NAMALWA (cell line): ENCODE measurements around the gene RPRD2.
"Not testable (repeated sequence)": the region's sequence is repeated elsewhere in the genome, so short reads cannot be mapped to it uniquely, and the experiment has no call there.

Source experiments
- DNase-seq: peaks from one replicate; pipeline ENCODE4 v3.0.0-alpha.2; 2015; ENCODE audit warnings: low spot score

The RPRD2 gene

DNA sequence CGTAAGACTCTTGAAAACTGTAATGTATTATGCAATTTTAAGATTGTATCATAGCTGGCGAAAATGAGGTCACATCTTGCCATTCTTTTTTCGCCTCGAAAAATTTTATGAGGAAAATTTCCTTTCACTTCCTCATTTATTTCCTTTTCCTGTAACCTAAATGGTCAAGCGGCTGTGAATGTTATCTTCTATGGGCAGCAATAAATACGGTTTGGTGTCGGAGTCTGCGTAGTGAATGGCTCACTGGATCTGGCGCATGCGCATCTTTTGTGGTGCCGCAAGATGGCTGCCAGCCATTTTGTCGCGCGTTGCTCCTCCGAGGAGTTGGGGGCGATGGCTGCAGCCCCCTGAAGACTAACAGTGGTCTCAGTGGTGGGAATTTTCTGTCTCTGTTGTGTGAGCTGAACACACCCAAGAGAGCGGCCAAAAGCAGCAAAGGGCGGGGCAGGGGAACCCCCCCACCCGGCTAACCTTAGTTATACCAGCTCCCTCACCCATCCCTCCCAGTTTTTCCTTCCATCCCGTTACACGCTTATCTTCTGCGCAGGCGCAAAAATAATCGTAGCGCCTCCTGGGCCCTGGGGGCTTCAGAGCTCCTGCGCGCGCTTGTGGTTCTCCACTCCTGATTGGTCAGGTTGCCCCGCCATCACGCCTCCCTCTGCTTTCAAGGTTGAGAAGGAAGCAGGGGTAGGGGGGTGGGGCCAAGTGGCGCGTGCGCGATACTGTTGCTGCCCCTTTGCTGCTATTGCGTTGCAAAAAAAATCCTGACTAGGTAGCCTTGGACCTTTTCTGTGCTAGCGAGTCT is at the start of gene RPRD2:
Gene RPRD2, plus strand, starts transcription at position 722 of the 805 bp plus-strand sequence. CDS start 568 bp downstream, outside the sequence.
- peak; percentile 100 for DNase-seq

DNA sequence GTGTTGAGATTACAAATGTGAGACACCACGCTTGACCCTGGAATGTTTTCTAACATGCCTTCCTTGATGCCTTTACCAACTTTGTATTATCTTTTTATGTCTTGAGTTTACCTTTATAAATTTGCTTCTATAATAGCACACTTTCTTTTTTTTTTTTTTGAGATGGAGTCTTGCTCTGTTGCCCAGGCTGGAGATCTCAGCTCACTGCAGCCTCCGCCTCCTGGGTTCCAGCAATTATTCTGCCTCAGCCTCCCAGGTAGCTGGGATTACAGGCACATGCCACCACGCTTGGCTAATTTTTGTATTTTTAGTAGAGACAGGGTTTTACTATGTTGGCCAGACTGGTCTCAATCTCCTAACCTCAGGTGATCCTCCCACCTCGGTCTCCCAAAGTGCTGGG is 49.3 kb upstream of the RPRD2 start:
- not testable (repeated sequence) for DNase-seq

DNA sequence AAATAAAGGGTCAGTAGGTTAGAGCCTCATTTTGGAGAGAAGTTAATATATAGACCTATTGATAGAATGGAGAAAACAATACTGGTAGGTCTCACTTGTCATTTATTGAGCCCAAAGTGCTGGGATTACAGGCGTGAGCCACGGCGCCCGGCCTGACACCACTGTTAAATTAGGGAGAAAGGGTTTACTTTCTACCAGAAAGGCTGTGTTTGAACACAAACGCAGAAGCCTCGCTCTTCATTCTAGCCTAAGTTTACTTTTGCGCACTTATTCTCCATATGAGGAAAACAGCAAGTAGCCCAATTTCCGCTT is 43.3 kb upstream of the RPRD2 start:
- DNase-seq = no peak

DNA sequence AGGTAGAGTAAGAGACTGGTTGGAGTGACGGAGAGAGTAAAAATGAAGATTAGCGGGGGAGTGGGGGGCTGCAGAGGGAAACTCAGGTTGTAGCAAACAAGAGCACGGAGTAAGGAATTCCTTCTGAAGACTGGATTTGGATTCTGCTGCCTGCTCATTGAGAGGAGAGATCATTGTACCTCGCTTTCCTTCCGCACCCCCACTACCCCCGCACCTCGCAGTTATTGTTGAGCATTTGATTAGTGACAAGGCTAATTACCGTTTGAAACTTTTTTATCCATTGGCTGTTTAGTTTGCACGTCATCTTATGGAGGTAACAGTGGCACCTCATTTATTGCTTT is 42.2 kb upstream of the RPRD2 start:
- peak; percentile 57 for DNase-seq

DNA sequence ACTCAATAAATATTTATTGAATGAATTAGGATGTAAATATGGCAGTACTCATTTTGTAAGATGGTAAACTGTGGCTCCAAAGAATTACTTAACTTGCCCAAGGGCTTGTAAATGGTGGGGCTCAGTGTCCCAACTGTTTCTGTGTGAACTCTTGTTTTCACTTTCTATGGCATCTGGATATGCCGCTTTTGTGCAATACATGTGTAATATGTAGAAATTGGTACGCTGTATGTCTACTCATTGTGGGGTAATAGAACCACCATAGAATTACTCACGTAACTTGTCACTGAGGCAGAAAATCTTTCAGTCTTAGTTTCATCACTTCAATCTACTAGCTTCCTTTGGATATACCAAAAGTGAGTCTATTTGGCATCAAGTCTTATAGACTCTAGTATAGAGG is 41.6 kb upstream of the RPRD2 start:
- peak; percentile 66 for DNase-seq

DNA sequence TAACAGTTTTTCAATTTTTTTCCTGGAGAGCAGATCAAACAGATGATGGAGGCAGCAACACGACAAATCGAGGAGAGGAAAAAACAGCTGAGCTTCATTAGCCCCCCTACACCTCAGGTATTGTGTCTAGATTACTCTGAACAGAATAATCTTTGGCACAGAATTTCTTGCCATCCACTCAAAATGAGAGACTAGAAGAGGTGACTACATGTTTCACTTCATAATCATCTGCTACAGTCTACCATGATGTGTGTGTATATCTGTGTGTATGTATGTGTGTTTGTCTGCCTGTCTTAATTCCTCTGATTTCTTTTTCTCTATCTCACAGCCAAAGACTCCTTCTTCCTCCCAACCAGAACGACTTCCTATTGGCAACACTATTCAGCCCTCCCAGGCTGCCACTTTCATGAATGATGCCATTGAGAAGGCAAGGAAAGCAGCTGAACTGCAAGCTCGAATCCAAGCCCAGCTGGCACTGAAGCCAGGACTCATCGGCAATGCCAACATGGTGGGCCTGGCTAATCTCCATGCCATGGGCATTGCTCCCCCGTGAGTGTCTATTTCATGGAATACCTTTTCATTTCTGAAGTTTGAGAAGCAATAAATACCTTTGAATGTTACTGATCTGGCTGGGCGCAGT is 31.2 kb upstream of the RPRD2 start:
- no peak for DNase-seq

DNA sequence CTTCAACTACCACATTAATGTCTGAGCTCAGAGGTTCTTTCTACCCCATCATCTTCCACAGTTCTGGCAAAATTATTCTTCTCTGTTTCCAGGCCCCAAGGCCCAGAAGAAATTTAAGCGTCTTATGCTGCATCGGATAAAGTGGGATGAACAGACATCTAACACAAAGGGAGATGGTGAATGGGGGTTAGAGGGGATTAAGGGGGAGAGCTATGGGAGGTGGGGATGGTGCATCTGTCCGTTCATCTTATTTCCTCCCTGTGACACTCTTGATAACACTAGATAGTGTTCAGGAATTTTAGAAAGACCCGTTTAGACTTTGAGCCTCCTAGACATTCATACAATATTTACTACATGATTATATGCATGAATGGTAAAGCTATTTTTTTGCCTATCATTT is 17.6 kb upstream of the RPRD2 start:
- no peak for DNase-seq

DNA sequence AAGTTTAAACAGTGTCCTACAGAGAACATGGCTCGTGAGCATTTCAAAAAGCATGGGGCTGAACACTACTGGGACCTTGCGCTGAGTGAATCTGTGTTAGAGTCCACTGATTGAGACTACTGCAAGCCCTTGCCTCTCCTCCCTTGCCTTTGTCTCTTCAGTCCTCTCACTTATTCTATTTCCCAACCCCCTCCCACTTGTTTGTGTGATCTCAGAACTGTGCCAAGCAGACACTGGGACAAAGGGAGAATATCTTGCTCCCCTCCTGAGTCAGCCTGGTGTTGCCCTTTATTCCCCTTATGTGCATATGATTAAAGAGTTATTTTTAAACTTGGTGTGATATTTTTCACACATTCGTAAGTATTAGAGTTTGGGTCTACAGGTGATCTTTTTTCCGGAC is 11.1 kb upstream of the RPRD2 start:
- no peak for DNase-seq

DNA sequence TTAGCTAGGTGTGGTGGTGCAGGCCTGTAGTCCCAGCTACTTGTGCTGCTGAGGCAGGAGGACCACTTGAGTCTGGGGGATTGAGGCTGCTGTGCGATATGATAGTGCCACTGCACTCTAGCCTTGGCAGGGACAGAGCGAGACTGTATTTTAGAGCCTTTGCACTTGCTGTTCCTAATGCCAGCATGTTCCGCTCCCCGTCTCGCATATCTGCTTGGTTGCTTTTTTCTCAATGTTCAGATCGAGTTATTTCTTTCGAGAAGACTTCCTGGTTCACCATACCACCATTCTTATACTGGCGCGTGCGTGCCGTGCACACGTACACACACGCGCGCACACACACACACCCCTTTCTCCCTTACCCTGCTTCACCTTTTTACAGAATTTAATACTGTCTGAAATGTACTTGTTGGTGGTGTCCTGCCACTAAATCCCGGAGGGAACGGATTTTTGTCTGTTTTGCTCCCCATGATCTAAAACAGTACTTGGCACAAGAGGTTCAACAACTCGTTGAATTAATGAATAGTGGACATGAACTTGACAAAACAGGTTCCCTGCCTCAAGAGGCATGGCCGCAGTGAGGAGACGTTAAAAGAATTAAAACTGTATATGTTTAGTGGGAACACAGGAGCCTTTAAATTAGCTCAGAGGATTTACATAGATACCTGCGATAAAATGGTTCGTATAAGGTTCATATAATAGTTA is 1.1 kb upstream of the RPRD2 start:
- DNase-seq = no peak

DNA sequence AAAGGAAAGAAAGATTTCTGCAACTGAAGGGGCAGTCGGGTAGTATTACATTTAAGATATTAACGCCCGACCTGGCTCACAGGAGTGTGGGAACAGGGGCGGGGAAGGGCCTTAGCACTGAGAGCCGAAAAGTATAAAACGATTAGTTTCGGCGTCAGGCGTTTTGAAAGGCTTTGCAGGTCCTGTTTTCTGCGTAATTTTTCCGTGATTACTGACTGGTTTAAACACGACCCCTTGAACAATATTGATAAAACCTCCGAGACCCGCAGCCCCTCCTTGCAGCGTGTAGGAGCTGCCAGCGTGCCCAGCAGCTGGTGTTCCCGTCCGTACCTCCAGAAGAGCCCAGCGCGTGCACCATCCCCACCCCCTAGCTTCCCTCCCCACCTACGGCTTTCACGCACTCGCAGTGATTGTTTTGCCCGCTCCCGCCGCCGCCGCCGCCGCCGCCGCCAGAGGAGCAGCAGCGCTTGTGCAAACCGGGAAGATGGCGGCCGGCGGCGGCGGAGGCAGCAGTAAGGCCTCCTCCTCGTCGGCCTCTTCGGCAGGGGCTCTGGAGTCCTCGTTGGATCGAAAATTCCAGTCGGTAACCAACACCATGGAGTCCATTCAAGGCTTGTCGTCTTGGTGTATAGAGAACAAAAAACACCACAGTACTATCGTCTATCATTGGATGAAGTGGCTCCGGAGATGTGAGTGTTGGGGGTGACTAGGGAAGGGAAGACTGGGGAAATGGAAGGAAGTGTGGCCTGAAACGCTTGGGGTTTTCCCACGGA is 470 bp downstream of the RPRD2 start:
- peak; percentile 88 for DNase-seq

DNA sequence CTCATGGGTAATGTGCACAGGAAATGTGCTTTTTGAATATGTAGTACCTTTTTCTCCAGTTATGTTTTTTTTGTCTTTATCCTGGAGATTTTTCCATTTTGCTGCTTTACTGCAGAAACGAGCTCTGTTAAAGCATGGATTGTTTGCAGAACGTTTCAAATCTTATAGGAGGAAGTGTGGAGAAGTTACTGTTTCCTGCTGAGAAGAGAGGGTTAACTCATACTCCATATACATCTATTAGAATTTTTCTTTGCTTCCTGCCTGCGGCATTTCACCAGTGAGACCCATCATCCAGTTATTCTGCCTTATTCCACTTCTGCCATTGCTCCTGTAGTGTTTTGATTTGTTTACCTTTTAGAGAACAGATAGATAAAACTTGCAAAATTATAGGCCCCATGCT is 2.0 kb downstream of the RPRD2 start:
- peak; percentile 69 for DNase-seq

DNA sequence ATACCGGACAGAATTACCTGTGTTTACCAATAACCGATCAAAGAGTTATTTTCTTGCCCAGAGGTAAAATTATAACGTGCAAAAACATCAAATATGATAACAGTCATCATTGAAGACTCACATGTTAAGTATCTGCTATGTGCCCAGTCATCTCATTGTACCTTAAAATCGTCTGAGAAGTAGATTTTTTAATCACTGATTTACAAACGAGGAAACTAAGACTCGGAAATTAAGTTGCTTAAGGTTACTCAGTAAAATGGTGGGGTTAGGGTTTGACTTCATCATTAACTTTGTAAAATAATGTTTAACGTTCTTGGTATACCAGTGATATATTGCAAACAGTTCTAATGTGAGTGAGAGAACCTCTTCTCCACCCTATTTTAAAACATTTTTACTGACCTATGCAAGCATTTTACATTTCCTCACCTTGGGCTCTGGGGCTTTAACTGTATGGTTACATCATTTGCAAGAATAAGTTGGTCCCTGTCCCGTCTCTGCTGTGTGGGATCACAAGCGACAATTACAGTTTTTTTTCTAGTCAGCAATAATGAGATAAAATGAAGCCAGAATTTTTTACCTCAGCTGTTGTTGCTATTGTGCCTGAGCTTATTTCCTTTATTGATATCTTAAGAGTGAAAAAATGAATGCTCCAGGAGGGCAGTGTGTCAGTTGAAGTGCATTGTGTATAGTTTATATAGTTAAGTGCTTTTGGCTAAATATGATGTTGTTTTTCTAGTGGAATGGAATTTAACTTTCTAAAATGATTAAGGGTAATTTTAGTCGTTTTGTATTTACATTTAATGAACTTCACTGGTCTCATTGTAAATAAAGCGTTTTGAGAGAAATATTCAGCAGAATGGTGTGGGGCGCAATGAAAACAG is 2.7 kb downstream of the RPRD2 start:
- DNase-seq = peak; percentile 69

DNA sequence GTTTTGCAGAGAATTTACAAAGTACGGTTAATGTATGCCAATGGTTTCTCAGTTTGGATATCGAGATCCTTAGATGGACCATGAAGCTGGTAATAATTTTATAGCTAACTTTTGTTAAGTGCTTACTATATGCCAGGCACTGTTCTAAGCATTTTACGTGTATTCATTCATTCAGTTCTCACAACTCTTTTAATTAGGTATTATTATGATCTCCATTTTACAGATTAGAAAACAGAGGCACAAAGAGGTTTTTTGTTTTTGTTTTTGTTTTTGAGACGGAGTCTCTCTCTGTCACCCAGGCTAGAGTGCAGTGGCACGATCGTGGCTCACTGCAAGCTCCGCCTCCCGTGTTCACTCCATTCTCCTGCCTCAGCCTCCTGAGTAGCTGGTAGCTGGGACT is 7.2 kb downstream of the RPRD2 start:
- no peak for DNase-seq

DNA sequence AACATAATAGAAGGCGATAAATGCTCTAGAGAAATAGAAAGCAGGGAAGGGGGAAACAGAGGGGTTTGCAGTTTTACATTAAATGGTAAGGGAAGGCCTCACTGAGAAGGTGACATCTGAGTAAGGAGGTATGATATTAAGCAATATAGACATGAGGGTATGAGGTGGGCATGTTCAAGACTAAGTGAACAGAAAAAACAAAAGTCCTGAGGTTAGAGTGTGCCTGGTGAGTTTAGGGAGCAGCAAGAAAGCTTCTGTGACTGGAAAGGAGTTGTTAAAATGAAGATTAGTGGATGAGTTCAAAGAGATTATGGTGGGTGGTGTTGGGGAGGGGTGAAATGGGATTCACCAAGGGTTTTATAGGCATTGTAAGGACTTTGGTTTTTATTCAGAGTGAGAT is 8.6 kb downstream of the RPRD2 start:
- DNase-seq = no peak

DNA sequence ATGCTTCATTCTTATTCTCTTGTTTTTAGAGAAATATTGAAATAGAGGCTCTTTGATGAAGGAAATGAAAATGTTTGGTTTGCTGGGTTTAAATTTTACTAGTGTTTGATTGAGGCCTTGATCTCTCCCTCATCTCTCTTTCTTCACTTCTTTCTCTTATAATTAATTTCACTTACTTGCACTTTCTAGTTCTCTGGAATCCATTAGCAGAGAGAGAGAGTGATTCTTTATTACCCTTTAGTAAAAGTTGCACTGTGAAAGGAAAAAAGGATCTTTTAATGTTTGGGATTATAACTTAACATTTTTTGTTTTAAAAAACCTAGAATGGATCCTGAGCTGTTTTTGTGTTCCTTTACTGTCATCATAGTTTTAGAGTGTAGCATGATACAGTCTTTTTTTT is 12.2 kb downstream of the RPRD2 start:
- DNase-seq = no peak

DNA sequence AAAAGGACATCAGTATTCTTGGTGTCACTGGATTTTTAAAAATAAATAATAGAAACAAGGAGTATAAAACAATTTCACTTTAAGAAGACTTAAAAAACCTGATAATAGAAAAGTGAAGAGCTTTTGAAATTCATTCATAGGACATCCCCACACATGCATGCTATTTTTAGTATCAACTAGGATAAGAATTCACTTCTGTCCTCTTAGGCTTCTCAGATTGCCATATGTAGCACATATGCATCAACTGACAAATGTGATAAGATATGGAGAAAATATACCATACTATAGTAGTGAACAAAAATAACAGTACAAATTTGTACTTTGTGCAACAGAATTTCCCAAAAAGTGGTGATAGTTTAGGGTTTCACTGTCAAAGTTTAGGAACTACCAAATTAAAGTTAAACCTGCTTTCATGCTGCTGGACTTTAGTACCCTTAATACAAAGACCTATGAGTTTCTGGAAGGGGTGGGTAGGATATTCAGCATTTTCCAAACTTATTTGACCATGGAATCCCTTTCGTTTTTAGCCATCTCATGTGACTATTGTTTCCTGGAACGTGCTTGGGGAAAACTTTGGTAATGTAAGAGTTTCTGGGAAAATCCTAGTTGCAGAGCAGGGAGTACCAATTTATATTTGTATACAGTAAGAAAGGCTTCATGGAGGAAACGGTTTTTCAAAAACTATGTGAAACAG is 19.8 kb downstream of the RPRD2 start:
- no peak for DNase-seq

DNA sequence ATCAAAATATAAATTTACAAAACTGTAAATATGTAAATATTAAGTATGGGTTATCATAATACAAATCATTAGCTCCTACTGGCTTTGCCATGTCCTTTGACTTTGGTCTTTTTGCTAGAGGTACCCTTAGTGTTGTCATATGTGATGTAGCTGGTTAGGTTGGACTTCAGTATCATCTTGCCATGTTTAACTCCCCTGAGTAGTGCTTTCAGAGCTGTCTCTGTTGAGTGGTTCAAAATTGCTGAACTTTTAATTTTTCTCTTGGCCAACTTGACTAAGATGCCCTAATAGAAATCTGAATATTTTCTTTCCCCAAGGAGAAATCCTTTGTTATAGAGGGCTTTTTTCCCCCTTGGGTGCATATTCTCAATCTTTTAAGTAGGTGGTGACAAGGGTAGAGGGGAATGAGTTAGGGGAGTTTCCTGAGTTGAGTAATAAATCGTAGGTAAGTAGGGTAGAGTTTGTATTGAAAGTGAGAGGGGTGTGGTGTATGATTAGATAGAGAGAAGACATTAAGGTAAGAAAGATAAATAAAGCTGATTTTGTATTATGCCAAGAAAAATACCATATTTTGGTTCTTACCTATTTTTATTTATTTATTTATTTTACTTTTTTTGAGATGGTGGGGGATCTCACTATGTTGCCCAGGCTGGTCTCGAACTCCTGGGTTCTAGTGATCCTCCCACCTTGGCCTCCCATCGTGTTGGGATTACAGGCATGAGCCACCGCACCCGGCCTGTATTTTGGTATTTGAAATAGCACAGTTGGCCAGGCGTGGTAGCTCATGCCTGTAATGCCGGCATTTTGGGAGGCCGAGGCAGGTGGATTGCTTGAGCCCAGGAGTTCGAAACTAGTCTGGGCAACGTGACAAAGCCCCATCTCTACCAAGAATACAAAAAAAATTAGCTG is 21.8 kb downstream of the RPRD2 start:
- DNase-seq = no peak

DNA sequence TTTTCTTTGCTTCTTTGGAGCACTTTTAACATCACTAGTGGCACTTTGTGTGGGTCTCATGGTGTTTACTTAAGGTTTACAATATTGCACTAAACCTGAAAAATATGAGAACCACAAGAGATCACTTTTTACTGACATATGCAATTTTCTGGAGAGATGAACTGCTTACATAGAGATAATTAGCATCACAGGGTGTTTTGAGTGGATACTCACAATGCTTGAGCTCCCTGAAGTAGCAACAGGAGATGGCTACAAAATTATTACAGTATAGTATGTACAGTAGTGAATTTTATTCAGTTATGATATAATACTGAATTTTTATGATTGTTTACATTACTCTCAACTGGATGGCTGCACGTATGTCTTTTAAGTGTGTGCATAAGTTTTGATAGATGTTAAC is 22.6 kb downstream of the RPRD2 start:
- no peak for DNase-seq

DNA sequence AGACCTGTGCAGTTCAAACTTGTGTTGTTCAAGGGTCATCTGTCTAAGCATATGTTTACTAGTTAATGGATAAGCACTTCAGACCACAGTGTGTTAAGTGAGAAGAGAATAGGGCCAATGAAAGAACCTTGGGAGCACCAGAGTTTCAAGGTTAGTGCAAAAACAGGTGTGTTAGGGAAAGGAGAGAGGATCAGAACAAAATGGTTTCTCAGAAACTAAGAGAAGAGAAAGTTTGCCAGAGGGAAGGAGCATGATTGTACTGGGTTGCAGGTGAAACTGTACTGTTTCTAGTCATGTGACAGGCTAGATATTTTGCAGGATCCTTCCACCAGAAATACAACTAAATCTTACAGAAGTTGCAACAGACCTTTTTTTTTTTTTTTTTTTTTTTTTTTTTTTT is 23.3 kb downstream of the RPRD2 start:
- DNase-seq = no peak

DNA sequence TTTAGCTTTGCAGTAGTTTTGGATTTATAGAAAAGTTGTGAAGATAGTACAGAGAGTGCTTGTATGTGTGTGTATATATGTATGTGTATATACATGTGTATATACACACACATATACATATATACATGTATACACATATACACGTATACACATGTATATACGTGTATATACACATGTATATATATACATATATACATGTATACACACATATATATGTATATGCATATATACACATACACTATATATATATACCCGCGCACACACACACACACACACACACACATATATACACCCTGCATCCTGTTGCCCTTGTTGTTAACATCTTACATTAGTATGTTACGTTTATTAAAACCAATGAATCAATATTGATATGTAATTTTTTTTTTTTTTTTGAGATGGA is 24.3 kb downstream of the RPRD2 start:
- no peak for DNase-seq
